NCI-H2029 (cell line): Measurements from ENCODE around the gene TSHZ1.

Experiments
- DNase-seq: peaks from one replicate; lab custom pipeline; 2025; lab: John Stamatoyannopoulos, UW

The TSHZ1 gene

DNA sequence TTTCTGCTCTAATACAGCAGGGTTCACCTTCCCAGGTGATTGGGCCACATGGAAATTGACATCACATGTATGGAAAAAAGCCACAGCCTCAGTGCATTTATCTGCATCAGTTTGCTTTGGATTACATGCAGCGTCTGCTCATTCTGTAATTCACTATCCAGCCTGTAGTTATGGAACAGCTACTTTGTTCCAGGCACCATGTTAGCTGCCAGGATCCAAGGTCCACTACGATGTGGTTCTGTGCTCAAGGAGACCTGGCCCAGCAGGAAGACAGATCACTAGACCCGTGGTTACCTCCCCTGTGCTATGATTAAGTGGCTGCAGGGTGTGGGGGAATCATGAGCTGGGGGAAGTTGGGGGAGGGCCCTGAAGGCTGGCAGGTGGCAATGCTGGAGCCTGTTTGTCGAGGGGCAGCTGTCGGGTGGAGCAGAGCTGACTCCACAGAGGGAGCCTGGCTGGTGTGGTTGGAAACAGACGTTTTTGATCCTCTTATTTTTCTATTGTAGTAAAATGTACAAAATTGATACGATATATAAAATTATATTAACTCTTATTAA lies 58.6 kb downstream of the TSHZ1 start:
- DNase-seq: no peak

DNA sequence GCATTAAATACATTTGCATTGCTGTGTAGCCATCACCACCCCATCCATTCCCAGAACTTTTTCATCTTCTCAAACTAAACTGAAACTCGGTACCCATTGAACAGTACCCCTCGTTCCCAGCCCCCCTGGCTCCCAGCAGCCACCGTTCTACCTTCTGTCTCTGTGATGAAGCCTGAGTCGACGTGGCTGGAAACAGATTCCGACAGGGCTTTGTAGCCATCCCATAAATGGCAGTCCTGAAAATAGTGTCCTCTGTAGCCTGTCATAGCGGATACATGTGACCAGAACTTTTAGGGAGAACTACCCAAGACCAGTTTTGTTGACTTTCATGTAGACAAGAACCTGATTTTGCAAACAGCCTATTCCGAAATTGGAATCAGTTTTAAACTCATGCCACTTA lies 59.1 kb downstream of the TSHZ1 start:
- DNase-seq: no peak

DNA sequence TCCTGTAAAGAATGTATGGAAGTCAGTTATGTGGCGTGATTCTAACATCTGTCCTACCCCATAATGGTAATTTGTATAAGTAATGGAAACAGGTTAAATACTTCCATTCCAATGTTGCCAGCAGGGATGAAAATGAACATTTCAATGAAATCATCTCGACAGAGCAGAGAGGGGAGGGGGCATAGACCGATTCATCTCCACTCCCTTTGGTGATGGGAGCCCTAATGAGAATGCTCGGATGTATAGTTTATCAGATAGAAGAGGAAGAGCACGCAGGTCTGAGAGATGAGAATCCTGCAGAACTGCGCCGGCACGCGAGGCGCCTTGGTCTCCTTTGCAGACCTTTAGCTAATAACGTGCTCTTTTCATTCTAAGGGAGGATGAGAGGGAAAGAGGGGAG lies 61.4 kb downstream of the TSHZ1 start:
- DNase-seq: no peak

DNA sequence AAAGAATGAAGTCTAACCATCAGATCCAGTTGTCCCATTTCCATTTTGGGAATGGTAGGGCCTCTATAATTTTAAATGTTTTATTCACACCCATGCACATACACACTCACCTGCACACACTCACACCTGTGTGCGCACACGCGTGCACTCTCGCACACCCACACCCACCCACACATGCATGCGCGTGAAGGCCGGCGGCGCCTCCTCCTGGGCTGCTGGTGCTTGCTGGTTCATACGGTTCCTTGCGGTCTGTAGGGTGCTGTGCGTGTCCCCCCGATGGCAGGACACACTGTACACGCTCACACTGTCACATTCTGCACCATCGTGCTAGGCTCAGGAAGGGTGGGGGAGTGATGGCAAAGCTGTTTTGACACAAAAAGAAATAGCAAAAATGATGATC lies 63.2 kb downstream of the TSHZ1 start:
- no peak for DNase-seq

DNA sequence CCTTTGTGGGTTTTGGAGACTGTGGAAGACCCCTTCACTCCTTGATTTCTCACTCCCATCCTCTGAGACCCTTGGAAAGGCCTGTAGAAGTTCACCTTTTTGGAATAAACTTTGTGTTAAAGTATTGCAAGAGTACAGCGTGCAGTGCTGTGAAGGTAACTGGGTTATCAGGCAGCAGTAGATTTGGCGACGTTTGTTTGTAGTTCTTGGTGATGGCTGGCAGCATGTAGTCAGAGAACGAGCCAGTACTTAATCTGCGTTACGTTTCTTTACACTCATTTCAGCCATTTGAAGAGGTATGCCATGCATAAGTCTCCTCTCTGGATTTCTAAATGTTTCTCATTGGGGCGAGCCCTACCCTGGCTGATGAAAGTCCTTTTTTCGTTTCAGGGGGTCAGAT lies 64.6 kb downstream of the TSHZ1 start:
- DNase-seq: no peak

DNA sequence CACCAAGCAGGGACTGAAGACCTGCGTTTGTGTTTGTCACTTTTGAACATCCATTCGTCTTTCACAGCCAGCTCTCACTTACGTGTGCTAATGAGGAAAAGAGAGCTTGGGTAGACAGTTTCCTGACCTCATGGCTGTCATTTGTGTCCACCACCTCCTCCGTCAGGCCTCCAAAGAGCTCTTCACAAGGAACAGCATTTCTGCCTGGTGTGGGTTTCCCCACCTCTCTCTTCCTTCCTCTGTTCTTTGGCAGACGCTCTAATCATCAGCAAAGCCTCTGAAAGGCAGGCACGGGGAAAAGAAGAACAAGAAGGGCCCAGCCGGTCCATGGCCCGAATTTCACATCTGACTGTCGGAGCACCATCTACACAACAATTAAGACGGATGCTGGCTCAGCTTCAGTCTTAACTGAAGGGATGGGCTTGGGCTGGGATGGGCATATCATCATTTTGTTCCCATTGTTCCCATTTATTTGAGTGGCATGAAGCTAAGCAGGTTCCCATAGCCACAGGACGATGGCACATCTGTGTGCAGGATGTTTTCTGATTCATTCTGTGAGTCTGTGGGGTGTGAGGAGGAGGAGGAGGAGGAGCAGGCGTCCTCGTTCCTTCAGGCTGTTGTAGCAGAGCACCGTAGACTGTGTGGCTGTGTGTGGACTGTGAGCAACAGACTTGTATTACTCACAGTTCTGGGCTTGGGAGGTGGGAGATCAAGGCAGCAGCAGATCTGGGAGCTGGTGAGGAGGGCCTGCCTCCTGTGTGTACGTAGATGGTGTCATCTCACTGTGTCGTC lies 66.4 kb downstream of the TSHZ1 start:
- DNase-seq: no peak

DNA sequence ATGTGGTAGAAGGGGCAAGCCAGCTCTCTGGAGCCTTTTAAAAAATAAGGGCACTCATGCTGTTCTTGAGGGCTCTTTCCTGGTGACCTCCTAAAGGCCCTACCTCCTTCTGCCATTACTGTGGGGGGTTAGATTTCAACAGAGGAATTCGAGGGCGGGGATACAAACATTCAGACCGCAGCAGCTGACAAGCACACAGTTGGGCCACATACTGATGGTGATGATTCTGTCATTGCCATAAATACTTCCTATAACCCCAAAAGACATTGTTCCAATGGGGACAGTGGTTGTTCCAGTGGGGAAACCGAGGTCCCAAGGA lies 67.0 kb downstream of the TSHZ1 start:
- no peak for DNase-seq

DNA sequence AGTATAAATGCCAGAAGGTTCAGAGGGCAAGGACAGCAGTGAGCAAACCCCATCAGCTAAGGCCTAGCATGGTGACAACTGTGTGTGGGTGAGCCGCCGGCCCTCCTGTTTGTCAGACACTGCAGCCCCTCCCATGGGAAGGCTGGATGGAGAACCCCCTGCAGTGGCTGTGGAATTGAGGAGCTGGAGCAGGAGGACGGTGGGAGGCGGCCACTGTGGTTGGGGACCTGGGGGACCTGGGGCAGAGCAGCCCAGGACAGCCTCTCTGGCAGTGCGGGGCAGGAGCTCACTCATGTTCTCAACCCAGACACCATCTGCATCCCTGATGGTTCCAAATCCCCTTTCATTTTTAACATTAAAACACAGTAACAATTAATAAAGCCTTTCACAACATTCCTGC lies 68.8 kb downstream of the TSHZ1 start:
- DNase-seq: no peak

DNA sequence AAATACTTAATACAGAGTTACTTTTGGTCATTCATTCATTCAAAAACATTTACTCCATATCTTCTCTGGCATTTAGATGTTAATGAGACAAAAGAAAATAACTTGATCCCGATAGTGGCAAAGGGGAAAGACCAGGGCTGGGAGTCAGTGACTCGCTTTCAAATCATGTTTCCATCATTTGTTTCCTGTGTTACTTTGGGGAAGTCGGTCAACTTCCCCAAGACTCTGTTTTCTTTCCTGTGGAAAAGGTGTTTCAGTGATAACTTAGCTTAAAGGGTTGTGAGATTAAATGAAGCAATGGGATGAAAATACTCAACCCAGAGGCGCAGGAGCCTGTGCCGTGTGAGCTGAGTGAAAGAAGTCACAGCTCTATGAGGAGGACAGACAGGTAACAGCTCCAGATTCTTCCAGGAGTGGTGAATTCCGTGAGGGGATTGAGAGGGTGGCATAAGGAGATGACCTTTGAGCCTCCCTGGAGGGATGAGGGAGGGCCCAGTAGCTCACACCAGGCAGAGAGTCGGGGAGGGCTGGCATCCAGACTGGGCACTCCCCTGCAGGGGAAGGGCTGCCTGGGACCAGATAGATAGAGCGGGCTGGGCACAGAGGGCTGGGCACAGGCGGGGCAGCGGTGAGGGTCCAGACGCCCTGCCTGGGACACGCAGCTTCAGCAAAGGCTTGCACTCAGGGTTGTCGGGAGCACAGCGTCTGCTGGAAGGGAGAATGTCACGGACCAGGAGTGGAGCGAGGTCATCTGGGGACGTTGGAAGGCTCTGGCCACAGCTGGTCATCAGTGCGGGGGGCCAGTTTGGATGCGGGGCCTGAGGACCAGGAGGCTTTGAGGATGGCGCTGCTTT lies 70.1 kb downstream of the TSHZ1 start:
- no peak for DNase-seq

DNA sequence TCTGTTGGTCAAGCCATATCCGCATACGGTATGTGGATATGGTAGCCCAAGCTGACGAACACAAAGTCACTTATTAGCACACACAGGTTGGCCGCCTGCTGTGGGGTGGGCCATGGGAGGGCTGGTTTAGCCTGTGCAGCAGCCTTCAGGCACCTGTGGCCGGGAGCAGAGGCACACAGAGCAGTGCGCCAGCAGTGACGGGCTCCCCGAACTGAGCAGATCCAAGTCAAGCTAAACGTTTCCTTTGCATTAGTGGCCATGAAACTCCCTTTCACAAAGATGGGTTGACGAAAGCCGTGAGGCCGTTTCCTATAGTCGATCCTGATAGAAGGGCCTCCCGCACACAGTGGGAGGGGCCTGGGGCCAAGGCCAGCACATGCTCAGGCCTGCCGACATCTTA lies 72.1 kb downstream of the TSHZ1 start:
- no peak for DNase-seq

DNA sequence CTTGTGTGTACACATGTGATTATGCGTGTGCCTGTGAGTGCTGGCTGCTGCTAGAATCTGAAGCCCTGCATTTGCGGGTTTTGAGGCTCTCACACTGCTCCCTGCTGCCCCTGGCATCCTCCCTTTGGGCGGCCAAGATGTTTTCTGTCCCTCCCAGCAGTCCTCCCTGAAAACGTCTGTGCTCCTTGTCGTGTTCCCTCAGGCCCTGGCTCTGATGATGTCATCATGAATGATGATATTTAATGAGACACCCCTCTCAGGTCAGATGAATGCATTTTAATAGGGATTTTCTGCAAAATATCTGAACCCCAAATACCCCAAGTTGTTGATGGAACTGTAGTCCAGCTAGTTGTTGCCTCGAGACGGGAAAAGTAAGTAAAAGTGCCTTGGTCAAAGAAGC lies 73.1 kb downstream of the TSHZ1 start:
- DNase-seq: no peak

DNA sequence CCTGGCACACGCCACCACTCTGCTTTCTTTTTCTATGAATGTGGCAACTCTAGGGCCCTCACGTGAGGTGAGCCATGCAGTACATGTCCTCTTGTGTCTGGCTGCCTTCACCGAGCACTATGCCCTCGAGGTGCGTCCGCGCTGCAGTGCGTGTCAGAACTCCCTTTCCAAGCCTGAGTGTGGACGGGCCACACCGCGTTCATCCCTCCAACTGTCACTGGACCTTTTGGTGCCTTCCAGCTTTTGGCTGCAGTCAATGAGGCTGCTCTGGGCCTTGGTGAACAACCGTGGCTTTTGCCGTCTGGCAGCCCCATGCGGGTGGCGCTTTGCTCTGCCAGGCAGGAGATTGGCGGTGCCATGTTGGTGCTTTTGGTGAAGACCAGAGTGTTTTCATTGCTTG lies 74.0 kb downstream of the TSHZ1 start:
- DNase-seq: no peak

DNA sequence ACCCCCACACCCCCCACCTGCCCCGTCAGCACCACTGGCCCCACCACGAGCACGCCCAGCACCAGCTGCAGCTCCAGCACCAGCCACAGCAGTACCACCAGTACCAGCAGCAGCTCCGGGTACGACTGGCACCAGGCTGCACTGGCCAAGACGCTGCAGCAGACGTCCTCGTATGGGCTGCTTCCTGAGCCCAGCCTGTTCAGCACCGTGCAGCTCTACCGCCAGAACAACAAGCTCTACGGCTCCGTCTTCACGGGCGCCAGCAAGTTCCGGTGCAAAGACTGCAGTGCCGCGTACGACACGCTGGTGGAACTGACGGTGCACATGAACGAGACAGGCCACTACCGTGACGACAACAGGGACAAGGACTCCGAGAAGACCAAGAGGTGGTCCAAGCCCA lies 75.3 kb downstream of the TSHZ1 start:
- DNase-seq: no peak

DNA sequence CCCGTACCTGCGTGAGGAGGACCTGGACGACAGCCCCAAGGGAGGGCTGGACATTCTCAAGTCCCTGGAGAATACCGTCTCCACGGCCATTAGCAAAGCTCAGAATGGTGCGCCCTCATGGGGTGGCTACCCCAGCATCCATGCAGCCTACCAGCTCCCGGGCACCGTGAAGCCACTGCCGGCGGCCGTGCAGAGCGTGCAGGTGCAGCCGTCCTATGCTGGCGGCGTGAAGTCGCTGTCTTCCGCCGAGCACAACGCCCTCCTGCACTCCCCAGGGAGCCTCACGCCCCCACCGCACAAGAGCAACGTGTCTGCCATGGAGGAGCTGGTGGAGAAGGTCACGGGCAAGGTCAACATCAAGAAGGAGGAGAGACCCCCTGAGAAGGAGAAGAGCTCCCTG lies 76.4 kb downstream of the TSHZ1 start:
- DNase-seq: no peak

DNA sequence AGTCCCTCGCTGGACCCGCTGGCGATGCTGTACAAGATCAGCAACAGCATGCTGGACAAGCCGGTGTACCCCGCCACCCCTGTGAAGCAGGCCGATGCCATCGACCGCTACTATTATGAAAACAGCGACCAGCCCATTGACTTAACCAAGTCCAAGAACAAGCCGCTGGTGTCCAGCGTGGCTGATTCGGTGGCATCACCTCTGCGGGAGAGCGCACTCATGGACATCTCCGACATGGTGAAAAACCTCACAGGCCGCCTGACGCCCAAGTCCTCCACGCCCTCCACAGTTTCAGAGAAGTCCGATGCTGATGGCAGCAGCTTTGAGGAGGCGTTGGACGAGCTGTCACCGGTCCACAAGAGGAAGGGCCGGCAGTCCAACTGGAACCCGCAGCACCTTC lies 77.1 kb downstream of the TSHZ1 start:
- no peak for DNase-seq

DNA sequence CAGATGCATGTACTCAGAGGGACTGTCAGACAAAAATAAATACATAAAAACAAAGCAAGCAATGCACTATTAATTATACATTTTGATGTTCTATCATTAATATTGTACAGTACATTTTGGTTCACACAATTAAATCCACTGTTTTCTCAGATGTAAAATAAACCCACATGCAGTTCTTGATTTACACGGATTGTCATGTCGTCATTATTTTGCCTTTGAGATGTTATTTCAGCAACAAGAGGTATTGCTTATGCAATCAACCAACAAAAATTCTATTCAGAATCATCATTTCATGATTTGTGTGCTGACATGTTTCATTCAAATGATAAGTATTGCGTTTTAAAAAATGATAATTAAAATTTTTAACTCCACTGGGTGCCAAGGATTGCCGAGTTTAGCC lies 79.2 kb downstream of the TSHZ1 start:
- DNase-seq: no peak

DNA sequence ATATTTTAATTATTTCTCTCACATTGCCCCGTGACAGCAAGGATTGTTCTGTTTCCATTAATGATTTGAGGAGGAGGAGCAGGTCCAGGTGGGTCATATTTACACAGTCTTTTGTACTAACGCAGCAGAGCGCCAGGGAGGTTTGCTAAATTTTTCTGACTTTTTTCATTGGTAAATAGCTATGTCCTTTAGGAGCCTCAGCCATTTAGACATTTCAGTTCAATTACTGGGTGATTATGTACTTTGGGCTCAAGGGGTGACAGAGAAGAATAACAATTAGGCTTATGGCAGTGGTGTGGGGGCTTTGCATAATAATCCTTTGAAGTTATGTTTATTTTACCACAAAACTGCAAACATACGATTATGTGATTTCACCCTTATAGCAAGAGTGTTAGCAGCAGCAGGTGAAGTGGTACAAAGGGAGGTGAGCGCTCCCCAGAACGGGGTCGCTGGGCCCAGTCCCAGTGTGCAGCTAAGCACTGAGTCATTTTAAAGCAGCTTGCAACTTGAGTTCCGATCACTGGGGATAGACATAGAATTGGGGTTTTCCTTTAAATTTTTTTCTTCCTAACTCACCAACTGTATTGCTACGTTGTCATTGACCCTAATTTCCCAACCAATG lies 80.3 kb downstream of the TSHZ1 start:
- DNase-seq: no peak

DNA sequence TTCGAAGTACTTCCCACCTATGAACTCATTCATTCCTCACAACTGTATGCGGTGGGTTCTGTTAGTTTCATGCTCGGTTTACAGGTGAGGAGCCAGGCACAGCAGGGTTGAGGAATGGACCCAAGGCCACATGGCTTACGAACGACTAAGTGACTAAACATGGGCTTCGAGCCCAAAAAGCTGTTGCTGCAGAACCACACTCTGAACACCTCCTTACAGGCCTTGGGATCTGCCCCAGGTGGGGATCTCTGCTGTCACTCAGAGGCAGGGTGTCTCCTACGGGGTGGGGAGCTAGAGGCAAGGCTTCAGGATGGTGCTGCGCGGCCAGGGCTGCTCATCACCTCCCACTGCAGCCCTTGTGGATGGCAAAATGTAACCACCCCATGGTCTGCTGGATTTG lies 80.9 kb downstream of the TSHZ1 start:
- no peak for DNase-seq

DNA sequence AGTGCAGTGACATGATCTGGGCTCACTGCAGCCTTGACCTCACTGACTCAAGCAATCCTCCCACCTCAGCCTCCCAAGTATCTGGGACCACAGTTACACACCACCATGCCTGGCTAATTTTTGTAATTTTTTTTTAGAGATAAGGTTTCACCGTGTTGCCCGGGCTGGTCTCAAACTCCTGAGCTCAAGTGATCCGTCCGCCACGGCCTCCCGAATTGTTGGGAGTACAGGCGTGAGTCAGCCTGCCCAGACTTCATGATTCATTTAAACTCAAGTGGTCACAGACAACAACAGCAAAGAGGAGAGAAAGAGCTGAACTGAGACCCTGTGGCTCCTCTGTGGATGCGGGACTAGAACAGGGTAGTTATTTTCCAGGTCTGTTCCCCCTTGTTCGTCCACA lies 83.0 kb downstream of the TSHZ1 start:
- no peak for DNase-seq

DNA sequence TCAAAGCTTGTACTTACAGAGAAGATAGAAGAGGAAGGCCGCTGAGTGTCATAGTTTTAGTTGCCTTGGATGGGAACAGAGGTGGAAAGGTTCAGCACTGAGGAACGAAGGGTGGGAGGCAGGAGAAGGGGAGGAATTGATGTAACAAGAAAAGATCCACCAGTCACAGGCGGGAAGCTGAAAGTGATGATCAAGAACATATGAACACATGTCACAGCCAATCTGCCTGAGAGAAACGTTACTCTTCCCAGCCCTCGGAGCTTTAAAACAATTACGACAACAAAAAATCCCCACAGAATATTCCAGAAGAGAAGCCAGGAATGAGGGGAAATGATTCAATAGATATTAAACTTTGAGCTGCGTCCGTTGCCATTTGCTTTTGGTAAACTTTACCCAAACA lies 87.1 kb downstream of the TSHZ1 start:
- no peak for DNase-seq

DNA sequence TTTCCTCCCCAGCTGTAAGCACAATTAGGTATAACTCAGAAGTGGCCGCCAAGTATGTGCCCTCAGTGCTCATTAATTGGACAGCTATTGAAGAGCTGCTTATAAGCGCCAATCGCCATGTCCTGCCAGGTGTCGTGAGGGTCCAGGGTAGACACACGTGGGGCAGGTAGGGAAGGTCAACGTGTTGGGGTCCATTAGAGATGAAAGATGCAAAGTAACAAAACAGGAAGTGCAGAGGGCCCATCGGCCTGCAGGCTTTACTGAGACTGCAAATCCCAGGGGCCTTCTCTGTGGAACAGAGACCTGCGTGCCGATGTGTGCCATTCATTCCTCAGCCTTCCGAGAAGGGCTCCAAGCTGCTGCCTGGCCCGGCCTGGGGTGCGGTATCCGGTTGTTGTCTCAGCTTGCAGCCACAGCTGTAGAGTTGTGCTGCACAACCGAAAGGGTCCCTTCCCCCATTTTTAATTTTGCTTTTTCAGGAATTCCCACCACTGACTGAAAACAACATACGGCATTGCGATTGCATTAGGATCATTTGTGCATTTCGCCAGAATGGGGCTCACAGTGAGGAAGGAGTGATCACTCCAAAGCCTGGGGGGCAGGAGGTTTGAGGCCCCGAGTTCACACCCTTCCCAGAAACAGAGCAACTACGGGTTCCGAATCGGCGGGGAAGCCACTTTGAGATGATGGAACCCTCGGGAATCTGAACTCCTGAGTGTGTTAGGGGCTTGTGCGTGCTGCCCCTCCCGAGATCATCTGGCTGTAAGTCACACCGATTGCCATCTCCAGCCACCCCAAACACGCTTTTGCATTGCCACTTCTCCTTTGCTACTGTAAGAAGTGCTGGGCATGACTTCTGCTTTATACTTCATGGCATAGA lies 94.3 kb downstream of the TSHZ1 start:
- no peak for DNase-seq

DNA sequence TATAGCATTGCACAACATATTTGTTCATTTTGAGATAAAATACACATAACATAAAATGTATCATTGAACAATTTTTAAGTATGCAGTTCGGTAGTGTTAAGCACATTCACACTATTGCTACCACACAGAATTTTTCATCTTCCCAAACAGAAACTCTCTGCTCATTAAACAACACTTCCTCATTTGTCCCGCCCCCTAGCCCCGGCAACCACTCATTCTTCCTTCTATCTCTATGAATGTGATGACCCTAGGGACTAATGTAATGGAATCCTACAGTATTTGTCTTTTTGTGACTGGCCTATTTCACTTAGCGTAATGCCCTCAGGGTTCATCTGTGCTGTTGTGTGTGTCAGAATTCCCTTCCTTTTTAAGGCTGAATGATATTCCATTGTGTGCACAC lies 95.4 kb downstream of the TSHZ1 start:
- no peak for DNase-seq
